ENCODE data around the gene NSUN5. TPM values are rescaled to one million over a fixed set of nuclear protein-coding genes. Genes with fewer than 3 reads are reported as not detected.
"Not testable (repeated sequence)": the region's sequence is repeated elsewhere in the genome, so short reads cannot be mapped to it uniquely, and the experiment has no call there.

The NSUN5 gene
- total and polyA plus RNA-seq, 2 donors (not counting 3 experiments of a cell fraction or from before 2014, with no cell fraction given) = 4.1 to 6.8 TPM

GRCh38 chr7:73312831-73313520 lies 4.3 kb upstream of the NSUN5 start:
- no peak overlapping the region for H3K27ac ChIP-seq (ENCODE audit: insufficient read depth, low read depth, low read length)
- no peak overlapping the region for H3K9ac ChIP-seq (replicated peaks; ENCODE audit: extremely low read depth, insufficient read depth, low read length)
- no peaks in the 10 kb centered on the region for H3K9me1 ChIP-seq (replicated peaks; ENCODE audit: control insufficient read depth, extremely low read depth, insufficient read depth, low read length)
- no peaks in the 10 kb centered on the region for H3K4me1 ChIP-seq (ENCODE audit: control insufficient read depth, extremely low read depth, insufficient read depth, low read length)
- H3K79me2 ChIP-seq (ENCODE audit: control insufficient read depth, insufficient read depth, low read length) = no peaks in the 10 kb centered on the region
- intact Hi-C loops (cut with micrococcal nuclease) = no loop called here
- ChIA-PET CTCF (no interaction called here), POLR2A (no interaction called here)
- H3K4me3 ChIP-seq (replicated peaks in 1 of 3; ENCODE audit: insufficient read depth in 1 of 3, low read depth in 1 of 3, low read length in 3 of 3) = no peak overlapping the region
- TF ChIP-seq GATA2 (IDR thresholded peaks at IDR 0.05; ENCODE audit: insufficient read depth, insufficient read length, low read depth, low read length) (no peak), MYC (IDR thresholded peaks at IDR 0.05; ENCODE audit: low read depth, low read length) (no peak), FOS (IDR thresholded peaks at IDR 0.05; ENCODE audit: borderline replicate concordance, insufficient read depth, low read length) (no peak), MAX (IDR thresholded peaks at IDR 0.05; ENCODE audit: insufficient read depth, insufficient read length) (no peak), CTCF (IDR thresholded peaks at IDR 0.05; ENCODE audit: extremely low read depth in 1 of 2, insufficient read depth in 1 of 2, low read depth in 1 of 2, low read length in 2 of 2) (no peak), POLR2AphosphoS5 (IDR thresholded peaks at IDR 0.05; ENCODE audit: insufficient read depth, low read depth, low read length) (no peak), JUN (IDR thresholded peaks at IDR 0.05; ENCODE audit: borderline replicate concordance, insufficient read depth, insufficient read length, low read depth) (no peak), POLR2A (IDR thresholded peaks at IDR 0.05; ENCODE audit: low read depth, low read length) (no peak), EZH2 (IDR thresholded peaks at IDR 0.05; ENCODE audit: borderline replicate concordance, low read depth, low read length, severe bottlenecking) (no peak)
- DNase-seq (ENCODE audit: low read depth, low spot score) = no peak
- no peaks in the 10 kb centered on the region for H4K20me1 ChIP-seq (replicated peaks; ENCODE audit: control insufficient read depth, extremely low read depth, insufficient read depth, low read length)
- no peaks in the 10 kb centered on the region for H3K9me3 ChIP-seq (replicated peaks; ENCODE audit: control insufficient read depth, insufficient read depth, low read length)
- BruUV-seq (replicated peaks) = no TSS peak
- no peak overlapping the region for H3K4me2 ChIP-seq (ENCODE audit: insufficient read depth, low read length)
- no peaks in the 10 kb centered on the region for H3K27me3 ChIP-seq (ENCODE audit: control insufficient read depth in 2 of 2, insufficient read depth in 2 of 2, low read length in 2 of 2)
- FAIRE-seq = no peak
- dilution Hi-C loops (cut with MboI; ENCODE audit: extremely low pct_ligation_motif_present, low sequenced_read_pairs) = no loop called here
- no peak overlapping the region for H2AFZ ChIP-seq (ENCODE audit: low read depth, low read length)
- no peaks in the 10 kb centered on the region for H3K36me3 ChIP-seq (ENCODE audit: control insufficient read depth in 2 of 2, extremely low read depth in 1 of 2, insufficient read depth in 2 of 2, low read length in 2 of 2)

- H3K4me1 ChIP-seq (ENCODE audit: control insufficient read depth, extremely low read depth, insufficient read depth, low read length); H3K27me3 ChIP-seq (ENCODE audit: control insufficient read depth in 2 of 2, insufficient read depth in 2 of 2, low read length in 2 of 2); intact Hi-C loops (cut with micrococcal nuclease); H3K9ac ChIP-seq (replicated peaks; ENCODE audit: extremely low read depth, insufficient read depth, low read length); H3K36me3 ChIP-seq (ENCODE audit: control insufficient read depth in 2 of 2, extremely low read depth in 1 of 2, insufficient read depth in 2 of 2, low read length in 2 of 2); CTCF ChIA-PET; H3K4me3 ChIP-seq (replicated peaks in 1 of 3; ENCODE audit: insufficient read depth in 1 of 3, low read depth in 1 of 3, low read length in 3 of 3); H4K20me1 ChIP-seq (replicated peaks; ENCODE audit: control insufficient read depth, extremely low read depth, insufficient read depth, low read length); H3K27ac ChIP-seq (ENCODE audit: insufficient read depth, low read depth, low read length); H3K4me2 ChIP-seq (ENCODE audit: insufficient read depth, low read length); DNase-seq (ENCODE audit: low read depth, low spot score); FAIRE-seq; POLR2A ChIA-PET; dilution Hi-C loops (cut with MboI; ENCODE audit: extremely low pct_ligation_motif_present, low sequenced_read_pairs); H3K9me3 ChIP-seq (replicated peaks; ENCODE audit: control insufficient read depth, insufficient read depth, low read length); H3K9me1 ChIP-seq (replicated peaks; ENCODE audit: control insufficient read depth, extremely low read depth, insufficient read depth, low read length); H2AFZ ChIP-seq (ENCODE audit: low read depth, low read length); BruUV-seq (replicated peaks); H3K79me2 ChIP-seq (ENCODE audit: control insufficient read depth, insufficient read depth, low read length): not testable (repeated sequence)
Measured at GRCh38 chr7:73311421-73311820, 2.8 kb upstream of the NSUN5 start.
